HG03469 (cell line): Measurements from ENCODE around the gene ATG7.
"Not testable (repeated sequence)": the region's sequence is repeated elsewhere in the genome, so short reads cannot be mapped to it uniquely, and the experiment has no call there.

Source experiments
- ATAC-seq: cut with Tn5 transposase; IDR thresholded peaks from one replicate; pipeline ENCODE4 v1.9.1; 2021; ENCODE audit warnings: mild to moderate bottlenecking, moderate library complexity, moderate number of reproducible peaks; ENCODE audit not compliant: unreplicated experiment

Gene ATG7

DNA sequence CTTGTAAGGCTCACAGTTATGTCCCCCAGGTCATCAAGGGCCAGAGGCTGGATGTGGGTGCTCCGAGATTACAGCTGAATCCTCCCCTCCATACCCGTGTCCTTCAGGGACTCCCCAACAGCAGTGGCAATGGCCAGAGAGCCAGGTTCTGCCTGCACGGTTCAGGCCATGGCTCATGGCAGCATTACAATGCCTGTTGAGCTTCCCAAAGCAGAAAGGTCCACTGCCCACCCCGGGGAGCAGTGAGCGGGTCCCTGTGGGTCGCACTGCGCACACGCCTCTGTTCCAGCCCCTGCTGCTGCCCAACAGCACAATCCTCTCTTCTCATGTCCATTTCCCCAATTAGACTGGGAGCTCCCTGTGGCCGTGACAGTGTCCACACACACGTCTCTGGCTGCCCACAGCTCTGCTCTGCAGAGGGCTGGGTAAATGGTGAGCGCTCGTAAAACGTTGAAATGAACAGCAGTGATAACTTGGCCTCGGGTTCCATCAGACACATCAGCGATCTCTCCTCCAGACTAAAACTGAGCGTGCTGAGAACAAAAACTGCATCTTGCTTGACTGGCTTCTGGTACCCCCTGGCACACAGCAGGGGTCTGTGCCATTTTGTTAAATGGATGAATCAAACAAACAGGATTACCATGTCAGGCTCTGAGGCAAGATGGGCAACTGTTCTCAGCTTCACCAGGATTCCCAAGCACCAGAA, 291.1 kb downstream of the ATG7 start:
- ATAC-seq, result no peak

DNA sequence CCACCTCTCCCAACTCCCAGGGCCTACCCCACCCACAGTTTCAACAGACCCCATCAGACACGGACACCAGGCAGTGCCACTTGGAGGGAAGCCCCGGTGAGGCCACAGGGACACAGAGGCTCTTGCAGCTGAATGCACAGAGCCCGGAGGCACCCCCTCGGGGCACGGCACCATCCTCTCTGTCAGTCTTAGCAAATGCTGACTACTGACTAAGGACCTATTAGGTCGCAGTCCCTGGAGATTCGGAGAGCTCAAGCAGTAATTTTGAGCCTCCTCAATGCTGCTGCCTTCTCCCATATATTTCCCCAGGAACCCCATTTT, 291.6 kb downstream of the ATG7 start:
- no peak for ATAC-seq

DNA sequence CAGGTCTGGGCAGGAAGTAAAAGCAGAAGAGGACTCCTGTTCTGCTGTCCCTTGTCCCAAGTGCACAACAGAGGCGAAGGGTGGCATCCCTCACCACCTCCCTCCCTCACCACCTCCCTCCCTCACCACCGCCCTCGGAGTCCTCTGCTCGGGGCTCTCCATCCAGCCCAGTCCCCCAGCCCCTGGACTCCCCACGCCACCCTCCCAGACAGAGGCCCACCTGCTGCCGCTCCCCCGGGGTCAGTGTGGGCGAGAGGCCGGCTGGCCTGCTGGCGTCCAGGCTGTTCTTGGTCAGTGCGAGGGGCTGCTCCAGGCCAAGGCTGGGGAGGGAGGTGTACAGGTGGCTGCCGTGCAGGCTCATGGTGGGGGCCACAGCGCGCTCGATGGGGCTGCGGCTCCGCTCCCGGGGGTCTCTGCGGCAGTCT, 292.4 kb downstream of the ATG7 start:
- ATAC-seq, result no peak

DNA sequence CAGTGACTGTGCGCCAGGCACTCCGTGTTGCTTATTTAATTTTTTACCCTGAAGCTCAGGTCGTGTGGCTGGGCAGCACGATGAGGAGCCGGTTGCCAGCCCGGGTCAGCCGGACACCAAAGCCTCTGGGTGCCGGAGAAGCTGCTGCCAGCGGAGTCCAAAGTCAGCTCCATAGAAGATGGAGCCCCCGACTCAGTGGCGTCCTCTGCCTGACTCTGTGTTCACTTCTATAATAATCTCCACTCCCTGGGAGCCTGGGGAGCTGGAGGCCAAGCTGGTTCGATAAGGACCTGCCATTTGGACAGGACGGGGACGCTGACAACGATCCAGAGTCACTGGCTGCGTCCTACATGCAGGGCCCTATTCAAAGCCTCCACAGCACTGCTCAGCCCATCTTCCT, 292.9 kb downstream of the ATG7 start:
- ATAC-seq, result no peak

DNA sequence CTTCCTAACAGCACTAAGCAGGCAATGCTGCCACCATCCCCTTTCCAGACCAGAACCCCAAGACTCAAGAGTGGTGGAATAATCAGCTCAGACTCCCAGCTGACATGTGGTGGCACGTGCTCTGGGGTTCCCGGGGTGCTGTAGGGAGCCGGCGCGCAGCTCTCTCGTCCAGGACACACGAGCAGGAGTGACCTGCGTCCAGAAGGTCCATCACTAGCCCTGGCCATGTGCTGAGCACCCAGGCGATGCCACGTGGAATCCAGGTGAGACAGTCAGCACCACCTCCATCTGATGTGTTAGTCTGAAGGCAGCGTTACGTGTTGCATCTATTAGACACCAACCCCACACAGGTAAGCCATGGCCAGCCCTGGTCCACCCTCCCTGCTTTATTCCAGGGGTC, 293.3 kb downstream of the ATG7 start:
- no peak for ATAC-seq

DNA sequence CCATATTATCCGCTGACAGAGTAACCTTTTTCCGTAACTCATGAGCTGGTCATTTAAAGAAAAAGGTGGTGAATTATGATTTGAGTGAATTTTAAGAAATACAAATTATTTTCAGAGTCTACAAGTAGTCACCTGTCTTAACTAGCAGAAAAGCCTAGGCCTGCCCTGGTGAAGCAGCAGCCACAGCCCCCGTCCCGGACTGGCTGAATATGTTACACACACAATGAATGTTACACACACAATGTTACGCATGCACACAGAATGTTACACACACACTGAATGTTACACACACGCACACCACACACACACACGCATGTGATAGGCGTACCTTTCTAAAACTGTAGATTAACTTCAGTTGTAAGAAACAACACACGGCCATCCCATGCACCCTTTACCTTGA, 293.7 kb downstream of the ATG7 start:
- no peak for ATAC-seq

DNA sequence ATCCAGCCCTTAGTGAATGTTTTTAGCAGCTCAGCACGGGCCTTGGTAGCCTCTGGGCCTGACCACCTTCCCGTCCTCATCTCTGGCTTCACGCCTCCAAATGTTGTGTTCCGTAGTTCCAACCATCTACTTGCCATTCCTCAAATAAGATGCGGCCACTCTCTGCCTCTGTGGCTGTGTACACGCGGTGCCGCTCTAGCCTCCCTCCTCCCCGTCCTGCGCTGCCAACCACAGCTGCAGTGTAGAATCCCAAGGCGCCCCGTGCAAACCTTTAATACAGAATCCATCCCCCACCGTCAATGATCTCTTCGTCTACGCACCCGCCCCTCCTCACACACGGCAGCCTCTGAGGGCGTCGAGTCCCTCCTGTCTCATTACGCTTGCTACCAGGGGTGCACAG, 294.3 kb downstream of the ATG7 start:
- no peak for ATAC-seq

DNA sequence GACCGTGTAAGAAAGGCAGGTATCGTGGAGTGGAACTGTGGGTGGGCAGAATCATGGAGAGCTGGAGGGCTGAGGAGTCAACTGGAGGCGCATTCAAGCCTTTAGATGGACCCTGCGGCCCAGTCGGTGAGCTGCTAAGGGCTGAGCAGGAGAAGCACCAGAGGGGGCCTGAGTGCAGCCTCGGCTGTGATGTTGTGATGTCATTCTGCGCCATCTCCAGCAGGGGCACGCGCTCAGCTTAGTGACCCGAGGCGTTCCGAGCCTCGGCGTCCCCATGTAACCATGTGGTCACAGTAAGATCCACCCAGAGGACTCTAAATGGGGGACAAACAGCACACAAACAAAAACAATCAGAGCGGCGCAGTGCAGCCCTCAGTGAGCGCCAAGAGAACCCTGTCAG, 294.7 kb downstream of the ATG7 start:
- no peak for ATAC-seq

DNA sequence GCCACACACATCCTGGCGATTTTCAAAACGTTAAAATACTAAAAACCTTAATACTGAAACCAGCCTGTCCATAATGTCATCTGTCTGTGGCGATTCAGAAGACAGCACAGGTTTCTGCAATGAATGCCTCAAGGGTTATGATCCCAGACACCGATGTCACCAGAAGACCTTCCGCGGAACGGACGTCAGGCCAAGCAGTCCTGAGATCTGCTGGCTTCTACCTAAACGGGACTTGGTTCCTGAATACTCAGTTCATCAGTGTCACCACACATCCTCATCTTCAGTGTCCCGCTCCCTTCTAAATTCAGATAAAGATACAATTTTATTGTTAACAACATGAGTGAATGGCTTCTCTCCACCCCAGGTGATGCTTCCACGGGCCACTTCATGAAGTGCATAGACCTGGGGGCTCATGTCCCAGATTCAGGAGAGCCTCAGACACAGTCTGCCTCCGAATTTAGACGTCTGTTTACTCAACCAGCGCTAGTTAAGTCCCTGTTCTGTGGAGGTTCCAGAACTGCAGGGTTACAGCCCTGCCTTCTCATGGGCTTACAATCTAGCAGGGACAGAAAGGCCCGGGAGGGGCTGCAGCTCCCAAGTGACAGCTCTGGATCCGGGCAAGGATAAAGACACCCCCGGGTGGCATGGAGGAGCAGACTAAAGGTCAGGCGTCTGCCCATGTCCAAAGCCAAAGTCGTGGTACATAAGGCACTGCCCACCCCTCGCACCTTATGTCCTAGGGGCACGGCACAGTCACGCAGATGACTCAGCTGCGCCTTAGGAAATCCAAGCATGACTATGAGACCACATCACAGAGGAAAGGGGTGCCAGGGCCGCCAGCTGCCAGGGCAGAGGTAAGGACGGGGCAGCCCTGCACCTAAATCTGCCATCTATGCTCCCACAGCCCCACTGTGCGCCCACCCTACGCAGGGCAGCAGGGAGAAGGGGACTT, 295.6 kb downstream of the ATG7 start:
- no peak for ATAC-seq

DNA sequence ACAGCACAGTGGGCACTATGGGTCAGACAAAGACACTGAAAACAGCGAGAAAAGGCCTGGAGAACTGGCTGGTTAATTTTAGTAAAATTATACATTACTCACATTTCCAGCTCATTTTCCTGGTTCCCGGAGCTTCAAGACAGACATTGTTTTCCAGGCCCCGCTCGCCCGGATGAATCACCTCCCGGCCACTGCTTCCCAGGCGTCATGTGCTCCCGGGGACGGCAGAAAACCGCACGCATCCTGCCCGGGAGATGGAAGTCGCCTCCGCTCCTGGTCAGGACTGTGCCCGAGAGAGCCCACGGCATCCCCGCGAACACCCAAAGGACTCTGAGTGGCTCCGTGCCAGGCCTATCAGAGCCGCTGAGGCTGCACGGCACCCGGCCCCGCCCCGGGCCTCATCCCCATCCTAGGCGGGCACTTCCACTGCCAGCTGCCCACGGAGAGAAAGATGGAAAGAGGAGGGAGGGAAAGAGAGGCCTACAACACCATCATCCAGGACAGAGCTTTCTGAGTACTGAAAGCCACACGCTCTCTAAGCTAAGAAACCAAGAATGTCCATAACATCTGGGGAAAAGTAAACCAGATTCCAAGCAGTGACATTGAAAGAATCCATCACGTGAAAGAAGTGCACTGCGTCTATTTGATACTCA, 296.4 kb downstream of the ATG7 start:
- ATAC-seq, result no peak

DNA sequence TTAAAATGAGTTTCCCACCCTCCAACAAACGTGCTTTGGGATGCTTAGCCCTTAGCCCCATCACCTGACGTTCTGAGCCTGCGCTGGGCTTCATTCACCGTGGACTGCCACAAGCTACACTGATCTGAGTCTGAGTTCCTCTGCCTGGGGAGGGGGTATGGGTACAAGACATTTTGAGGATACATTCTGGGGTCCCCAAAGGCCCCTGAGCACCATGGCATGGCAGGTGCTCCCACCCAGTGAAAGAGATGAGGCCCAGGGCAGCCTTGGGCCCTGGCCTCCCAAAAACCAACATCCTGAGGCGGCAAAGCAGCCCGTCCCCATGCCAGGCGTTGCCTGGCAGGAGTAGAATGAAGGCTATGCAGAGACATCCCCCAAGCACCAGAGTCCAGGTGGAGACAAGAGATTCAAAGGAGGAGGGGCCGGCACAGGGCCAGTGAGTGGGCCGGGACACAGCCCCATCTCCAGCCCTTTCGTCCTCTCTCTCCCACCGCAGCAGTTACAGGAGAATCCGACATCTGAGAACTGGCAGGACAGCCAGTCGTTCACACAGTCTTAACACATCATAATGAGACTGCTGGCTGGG, 297.1 kb downstream of the ATG7 start:
- no peak for ATAC-seq

DNA sequence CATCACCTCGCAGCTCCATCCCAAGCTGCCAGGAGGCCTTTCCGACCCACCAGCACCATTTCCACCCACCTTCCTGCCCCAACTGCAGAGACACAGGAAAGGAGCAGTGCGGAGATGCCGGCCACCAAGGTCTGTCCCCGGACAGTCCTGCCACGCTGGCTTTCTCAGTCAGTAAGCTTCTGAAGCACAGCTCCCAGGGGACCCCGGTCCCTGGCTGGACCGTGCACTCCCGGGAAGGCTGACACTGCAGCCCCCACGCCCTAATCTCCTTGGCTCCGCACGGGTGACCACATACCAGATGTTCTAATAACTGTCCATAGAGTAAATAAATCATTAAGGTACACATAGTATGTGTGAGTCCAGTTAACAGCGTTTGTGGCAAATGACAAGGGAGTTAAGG, 298.1 kb downstream of the ATG7 start:
- no peak for ATAC-seq

DNA sequence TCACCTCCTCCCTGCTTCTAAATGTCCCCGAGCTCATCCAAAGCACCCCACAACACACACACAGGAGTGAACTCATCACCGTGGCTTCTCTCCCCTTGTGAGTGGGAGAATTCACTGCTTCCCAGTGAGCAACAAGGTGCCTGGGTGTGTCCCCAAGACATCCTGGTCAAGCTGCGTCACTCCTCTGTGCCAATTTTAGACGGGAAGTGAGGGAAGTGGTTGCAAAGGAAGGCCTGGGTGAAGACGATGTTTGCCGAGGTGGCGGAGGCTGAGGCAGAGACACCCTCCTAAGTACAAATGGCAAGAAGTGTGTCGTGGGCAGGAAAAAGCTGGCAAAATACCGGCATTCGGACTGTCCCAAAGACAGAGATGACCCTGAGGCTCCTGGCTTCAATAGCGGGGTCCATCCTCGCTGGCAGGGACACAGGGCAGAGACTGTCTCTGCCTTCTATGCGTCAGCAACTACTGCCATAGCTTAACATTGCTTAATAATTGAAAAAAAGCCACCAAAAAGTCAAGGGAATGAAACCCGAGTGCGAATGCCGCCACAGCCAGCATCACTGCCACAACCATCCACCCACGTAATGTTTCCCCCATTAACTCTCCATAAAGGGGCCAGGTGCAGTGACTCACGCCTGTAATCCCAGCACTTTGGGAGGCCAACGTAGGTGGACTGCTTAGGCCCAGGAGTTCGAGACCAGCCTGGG, 298.7 kb downstream of the ATG7 start:
- no peak for ATAC-seq

DNA sequence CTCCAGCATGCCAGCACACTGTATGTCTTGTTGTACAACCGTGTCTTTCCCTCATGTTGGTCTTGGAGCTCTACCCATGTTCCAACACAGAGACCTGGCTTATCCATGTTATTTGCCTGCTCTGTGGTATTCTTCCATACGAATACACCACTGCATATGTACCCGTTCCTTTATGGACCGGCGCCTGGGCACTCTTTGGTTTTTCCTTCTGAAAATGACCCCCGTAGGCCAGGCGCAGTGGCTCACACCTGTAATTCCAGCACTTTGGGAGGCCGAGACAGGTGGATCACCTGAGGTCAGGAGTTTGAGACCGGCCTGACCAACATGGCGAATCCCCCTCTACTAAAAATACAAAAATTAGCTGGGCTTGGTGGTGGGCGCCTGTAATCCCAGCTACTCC, 300.5 kb downstream of the ATG7 start:
- not testable (repeated sequence) for ATAC-seq

DNA sequence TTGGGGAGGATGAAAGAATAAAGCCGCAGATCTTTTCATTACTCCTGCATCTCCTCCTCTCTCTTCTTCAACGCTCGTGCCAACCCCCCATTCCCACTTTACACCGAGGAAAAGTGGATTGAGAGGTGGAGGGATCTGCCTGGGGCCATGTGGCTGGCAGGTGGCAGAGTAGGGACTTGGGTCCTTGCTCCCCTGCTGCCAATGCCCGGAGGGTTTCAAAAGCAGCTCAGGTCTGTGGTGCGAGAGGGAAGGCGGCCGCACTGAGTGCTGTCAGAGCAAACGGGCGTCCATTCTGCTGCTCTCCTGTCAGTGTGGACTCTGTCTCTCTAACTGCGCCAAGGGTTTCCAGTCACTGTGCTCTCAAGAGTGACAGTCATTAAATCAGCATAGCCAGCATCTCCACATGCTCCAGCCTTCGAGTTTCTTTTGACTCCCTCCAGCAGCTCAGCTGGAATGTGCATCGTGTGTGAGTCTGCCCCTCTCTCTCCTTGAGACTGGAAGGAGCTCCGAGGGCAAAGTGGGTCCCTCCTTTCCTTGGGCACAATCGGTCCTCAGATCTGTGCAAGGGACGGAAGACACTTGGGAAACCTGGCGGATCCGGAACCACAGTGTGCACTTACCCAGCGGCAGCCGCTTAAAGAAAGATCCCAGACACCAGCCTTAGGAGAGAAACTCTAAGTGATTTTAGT, 302.9 kb downstream of the ATG7 start:
- ATAC-seq, result no peak

DNA sequence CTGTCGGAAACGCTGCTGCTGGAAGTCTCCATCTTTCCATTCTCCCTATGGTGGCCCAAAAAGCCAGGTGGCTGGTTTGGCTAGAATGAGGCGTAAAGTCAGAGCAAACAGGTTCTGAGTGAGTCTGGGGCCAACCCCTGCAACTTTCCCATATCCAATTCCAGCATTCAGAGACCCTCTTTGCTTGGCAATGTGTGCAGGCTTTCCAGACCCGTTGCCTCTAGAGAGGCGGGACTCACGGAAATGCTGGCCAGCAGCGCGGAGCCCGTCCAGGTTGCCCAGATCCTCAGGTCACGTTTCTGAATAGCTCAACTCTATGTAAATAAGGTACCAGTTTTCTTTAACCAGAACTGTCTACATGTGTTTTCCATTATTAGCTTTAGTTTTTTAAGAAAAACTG, 303.5 kb downstream of the ATG7 start:
- ATAC-seq, result no peak

DNA sequence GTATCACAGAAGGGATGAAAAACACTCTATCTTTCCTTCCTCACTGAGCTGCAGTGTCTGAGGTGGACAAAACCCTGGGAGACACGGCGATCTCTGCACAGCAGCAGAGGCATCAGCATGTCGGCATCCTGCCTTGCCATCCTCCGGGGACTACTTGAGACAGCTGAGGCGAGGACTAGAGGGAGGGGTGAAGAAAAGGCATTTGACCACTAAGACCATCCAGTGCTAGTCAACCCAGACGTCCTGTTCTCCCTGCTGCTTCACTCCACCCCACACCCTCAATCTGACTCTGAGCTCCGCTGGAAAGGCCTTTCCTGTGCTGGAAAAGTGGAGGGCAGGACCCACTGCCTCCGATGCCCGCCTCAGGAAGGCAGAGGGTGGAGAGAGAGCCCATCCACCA, 304.3 kb downstream of the ATG7 start:
- no peak for ATAC-seq

DNA sequence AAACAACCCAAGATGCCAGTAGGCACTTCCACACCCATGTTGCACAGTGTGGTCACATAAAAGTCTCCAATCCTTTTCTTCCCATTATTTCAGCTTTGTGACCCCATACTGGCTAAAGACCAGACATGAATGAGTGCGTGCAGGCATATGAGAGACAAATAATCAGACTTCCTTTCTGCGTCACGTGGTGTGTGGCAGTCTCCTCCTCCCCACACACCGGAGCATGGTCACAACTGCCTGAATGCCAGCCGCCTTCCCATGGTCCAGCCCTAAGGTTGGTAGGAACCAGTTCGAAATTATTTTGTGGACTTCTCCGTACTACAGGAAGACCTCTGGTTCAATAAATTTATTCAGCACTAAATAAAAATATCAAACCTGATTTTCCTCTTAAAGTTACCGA, 306.0 kb downstream of the ATG7 start:
- no peak for ATAC-seq

DNA sequence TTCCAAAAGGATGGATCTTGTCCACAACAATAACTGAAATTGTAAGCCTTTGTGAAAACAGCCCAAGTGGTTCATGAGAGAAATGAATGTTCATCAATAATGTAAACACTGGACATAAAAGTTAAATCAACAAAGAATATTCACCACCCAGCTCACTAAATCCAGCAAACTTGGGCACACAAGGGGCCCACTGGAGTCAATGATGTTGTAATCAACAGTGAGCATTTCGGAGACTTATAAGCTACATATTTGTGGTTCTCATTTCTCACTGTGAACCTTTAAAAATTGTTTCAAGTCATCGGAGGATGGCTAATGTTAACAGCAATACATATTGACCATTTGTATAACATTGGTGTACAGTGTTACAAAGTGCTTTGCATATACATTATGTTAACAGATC, 308.4 kb downstream of the ATG7 start:
- ATAC-seq, result no peak
